ENCODE measurements around the gene TEX26.
A peak's percentile ranks its signal among the peaks of the same experiment; 100 is the strongest.

GRCh38 chr13:31012655-31013024 lies 80.2 kb downstream of the TEX26 start:
- peak; percentile 35; the same call in 2 of the 3 replicates for TF ChIP-seq CTCF (IDR thresholded peaks at IDR 0.05)
- TF ChIP-seq HMGXB4 (CRISPR knock-in tag; IDR thresholded peaks at IDR 0.05; ENCODE audit: borderline replicate concordance) = no peak
- no peak for TF ChIP-seq ATOH8 (CRISPR knock-in tag; IDR thresholded peaks at IDR 0.05; ENCODE audit: low read depth)

Measured in A549 (cell line).